ENCODE data around the gene FOCAD.

FOCAD gene

DNA sequence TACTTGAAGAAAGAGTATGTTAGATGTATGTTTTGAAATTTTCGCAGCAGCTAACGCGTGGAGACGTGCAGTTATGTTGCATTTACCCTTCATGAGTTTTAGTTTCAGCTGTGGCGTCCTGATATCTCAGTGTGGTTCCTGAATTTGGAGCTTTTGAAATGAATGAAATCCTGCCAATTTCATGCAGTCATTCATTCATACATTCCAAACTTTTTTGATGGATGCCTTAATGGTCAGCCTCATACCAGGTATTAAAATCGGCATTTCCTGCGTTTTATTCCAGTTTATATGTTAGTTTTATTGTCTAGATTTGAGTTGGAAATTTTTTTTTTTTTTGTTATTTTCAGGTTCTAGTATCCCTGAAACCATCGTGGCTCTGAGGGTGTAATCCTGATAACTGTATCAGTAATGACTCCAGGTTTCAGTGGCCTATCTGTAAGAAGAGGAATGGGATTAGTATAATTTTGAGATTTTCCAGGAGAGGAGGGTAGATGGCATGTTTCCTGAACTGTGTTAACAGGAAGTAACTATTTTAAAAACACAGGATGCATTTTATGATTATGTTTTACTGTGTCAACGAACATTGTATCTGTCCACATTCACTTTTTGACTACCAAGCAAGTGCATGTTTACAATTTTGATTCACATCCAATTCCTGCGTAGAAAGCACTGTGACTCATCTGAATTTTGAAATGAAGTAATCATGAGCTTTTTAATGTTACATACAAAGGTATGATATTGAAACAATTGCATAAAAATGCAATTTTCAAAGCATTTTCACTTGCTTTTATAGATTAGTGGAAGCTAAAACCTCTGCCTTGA lies 1.0 kb downstream of the FOCAD start:
- peak; percentile 43 for DNase-seq

DNA sequence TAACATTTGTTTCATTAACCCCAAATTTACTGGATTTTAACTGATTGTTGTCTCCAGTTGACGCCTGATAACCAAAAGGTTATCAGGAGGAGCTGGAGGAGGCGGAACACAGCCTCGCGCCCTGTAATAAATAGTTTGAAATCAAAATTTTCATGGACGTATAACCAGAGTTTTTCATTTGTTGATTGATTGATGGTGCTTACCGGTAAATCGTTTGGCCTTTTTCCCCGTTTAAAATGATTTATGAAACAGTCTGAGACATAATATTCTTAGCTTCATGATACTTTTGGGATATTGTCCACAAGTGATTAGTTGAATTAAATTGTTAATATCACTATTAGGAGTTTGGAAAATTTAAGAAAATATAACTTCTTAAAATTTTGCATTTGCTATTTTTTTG lies 1.7 kb downstream of the FOCAD start:
- DNase-seq: no peak

DNA sequence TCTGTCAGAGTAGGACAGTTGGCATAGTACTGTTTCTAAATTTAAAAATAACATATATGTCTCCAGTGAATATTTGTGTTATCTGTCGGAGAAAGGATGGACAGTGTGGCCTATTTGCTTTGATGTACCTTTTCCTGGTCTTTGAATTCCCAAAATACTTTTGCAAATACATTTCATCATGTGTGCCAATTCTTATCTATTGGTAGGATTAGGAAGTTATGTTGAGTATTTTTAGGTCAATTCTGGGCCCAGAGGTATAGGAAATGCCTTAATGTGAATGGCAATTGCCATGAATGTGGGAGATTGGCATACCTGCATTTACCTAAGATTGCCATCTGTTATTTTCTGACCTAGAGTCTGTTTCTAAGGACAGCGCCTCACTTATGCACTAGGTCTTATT lies 5.8 kb downstream of the FOCAD start:
- DNase-seq: no peak

DNA sequence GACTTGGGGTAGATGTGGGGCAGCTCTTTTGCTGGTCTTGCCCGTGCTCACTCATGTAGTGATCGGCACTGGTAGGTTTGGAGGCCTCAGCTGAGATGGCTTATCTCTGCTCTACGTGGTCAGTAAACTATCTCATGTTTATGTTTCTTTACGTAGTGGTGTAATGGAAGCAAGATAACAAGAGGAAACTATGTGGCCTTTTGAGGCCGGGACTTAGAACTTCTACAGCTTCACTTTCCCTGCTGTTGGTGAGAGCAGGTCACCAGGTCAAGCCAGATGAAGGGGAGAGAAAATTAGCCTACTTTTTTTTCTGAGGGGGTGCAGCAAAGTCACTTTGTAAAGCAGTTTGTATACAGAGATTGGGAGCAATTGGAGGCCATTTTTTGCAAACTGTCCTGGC lies 8.5 kb downstream of the FOCAD start:
- DNase-seq: no peak

DNA sequence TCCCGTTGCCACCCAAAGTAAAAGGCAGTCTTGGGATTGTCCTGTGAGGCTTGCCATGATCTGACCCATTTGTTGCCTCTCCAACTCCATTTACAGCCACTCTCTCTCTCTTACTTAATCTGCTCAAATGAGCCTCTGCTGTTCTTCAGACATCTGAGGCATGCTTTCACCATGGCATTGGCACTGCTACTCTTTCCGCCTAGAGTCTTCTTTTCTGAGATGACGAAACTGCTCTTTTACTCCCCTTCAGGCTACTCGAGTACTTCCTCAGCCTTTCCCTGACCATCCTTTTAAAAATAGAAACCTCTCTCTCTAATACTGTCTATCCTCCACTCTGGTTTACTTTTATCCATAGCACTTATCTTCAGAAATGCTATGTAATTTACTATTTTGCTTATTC lies 9.0 kb downstream of the FOCAD start:
- DNase-seq: no peak

DNA sequence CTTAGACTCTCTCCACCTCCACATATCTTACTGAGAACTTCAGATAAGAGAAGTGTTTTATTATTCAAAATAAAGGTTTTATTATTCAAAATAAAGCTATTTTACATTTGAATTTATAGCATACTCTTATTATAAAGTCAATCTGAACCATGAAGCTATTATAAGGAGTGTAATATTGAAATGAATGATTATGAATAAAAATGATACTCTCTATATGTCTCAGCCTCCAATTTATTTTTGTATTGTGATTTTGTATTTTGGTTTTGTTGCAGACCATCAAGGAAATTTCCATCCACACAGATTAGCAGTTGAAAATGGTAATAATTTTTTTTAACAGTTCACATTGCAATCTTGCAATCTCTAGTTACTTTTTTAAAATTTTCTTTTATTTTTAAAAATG lies 10.2 kb downstream of the FOCAD start:
- no peak for DNase-seq

DNA sequence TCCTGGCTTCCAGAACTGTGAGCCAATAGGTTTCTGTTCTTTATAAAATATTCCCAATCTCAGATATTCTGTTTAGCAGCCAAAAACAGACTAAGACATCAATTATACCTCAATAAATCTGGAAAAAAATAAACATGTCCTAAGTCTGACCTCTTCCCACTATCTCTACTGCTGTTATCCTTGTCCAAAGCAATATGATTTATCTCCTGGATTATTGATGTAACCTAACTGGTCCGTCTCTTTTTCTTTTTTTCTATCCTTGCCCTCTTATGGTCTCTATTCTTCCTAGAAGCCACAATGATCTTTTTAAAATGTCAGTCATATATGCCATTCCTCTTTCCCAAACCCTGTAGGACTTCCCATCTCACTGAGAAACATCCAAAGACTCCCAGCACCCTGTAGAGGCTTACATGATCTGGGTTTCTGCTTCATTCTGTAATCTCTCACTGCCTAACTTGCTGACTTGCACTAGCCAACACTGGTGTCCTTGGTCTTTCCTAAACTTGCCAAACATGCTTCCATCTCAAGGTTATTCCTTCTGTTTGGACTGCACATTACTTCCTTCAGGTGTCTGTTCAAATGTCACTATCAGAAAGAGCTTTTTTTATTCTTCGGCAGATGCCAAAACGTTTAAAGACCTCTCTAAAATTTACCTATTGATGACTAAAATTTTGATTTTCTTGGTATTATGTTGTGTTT lies 13.1 kb downstream of the FOCAD start:
- DNase-seq: no peak

DNA sequence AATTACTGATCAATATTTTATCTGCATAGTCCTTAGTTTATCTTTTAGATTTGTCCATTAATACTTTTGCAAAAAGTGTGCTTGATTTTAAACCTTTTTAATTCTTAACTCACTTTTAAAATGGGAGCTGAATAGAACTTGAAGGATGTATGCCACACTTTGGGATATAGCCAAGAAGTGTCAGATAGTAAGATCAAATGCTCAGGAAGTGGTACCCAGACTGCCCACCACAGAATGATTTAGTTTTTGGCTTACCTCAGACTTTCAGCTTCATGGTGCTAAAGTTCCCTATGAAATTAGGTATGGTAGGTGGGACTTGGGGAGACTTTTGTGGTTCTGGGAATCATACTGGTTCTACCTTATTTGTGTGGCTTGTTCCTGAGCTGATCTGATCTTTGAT lies 14.7 kb downstream of the FOCAD start:
- DNase-seq: no peak

DNA sequence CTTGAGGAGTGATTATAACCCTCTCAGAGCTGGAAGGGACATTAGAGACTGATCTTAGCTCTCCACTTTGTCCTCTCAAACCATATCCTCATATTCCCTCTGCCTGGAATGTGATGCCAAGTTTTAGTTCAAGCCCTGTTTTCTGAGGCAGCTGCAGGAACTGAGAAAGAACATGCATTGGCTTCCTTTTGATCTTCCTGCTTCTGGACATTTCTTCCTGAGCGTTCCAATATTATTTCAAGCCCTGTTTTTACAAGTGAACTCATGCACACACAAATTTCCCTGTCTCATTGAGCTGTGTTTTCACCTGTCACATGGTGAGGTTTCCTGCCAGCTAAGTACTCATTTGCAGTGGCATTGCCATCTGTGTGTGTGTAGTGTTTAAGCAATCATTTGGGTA lies 17.0 kb downstream of the FOCAD start:
- no peak for DNase-seq

DNA sequence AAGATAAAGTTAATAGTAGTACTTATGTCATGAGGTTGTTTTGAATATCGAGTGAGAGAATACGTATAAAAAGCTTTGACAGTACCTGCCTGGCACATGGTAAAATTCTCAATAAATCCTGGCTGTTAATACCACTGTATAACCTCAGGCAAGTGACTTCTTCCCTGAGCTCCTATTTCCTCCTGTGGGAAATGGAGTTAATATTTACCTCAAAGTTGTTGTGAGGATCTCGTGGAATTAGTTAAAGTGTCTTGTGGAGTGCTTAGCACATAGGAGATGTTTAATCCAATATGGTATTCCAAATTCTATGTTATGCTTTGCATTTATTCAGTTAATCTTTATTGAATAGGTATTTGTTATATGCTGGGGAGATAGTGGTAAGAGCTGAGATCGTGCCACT lies 18.5 kb downstream of the FOCAD start:
- no peak for DNase-seq

DNA sequence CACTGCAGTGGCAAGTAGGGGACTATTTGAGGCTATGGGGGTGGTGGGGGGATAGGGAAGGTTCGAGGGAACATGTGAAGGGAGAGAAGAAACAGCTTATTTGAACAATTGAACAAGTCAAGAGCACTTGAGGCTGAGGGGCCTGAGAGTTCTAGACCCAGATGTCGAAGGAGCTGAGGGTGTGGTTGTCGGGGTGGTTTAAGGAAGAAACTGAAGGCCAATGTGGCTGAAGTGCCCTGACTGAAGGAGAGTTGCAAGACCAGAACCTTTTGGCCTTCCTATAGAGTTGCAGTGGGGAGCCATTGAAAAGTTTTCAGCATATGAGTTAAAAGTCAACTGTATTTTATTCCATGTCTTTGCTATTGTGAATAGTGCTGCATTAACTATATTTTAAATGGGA lies 19.1 kb downstream of the FOCAD start:
- no peak for DNase-seq

DNA sequence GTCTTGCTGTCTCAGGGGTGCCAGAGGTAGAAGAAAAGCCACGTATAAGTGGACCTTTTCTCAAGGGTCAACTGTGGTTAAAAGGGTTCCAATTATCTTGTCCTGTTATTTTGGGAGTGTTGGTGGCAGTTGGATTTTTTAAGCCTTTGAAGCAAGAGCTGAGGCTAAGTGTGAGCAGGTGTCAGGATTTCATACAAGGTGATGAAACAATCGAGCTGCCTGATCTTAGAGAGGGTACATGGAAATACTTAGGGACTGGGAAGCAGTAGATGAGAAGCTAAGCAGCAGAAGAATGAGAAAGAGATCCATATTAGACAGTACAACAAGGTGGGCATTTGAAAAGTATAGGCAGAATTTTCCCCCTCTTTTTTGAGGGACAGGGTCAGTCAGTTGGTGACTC lies 23.6 kb downstream of the FOCAD start:
- DNase-seq: no peak

DNA sequence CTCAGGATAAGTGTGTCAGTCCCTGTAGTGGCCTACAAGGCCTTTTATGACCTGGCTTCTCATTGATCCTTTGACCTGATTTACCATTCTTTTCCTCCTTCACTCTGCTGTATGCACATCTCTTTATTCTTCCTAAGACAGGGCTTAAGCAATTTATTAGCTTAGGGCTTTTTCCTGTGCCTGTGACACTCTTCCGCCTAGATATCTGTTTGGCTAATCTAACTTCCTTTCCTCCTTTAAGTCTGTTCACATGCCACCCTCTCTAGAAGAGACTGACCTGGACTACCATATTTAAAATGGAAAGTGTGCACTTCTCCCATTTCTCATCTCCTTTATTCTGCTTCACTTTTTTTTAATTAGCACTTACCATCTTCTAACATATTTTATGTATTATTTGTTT lies 29.1 kb downstream of the FOCAD start:
- DNase-seq: no peak

DNA sequence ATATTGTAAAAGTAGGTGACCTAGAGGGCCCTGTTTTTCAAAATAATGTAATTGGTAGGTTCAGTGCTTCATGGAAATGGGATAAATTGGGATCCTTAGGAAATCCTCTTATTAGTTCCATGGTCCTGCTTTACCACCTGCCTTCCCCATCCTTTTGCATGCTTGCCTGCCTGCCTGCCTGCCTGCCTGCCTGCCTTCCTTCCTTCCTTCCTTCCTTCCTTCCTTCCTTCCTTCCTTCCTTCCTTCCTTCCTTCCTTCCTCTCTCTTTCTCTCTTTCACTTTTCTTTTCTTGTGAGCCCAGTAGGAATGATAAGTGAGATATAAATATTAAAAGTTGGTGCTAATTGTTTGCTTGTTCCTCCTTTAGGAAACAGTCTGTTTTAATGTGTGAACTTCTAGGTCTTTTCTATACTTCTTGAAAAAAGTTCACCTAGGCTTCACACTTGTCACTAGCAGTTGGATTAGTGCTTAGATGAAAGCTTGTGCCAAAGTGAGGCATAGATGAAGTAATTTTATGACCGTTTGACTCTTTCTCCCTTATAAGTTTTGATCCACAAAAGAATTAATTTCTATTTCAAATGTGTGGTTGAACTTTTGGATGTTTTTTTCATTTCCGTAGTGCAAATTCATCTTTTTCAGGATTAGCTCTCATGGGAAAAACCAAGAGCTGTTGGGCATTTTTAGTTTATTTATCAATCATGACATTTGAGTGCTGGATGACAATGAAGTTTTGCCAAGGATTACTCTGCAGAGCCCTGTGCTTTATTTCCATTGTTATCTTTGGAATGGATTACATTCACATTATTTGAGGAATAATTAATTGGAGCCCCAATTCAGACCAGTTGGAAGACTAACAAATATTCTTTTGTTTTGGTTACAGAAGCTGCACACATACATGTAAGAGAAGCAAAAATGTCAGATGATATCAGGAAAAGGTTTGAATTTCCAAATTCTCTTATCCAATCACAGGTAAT lies 30.7 kb downstream of the FOCAD start:
- no peak for DNase-seq

DNA sequence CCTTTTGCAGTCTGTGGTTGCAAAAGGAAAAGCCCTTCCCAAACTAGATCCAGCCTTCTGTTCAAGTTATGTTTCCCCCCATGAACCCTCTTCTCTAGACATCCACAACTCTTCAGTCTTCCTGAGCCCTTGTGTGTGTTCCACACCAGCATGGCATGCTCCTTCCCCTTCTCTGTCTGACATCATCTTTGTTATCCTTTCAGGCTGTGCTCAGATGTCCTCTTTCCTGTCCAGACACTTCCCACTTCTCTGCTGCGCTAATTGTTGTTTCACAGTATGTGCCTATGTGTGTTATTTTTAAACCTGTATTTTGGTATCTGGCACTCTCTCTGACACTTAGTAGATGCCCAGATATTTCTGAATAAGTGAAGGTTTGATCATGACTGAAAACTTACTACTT lies 38.2 kb downstream of the FOCAD start:
- DNase-seq: no peak

DNA sequence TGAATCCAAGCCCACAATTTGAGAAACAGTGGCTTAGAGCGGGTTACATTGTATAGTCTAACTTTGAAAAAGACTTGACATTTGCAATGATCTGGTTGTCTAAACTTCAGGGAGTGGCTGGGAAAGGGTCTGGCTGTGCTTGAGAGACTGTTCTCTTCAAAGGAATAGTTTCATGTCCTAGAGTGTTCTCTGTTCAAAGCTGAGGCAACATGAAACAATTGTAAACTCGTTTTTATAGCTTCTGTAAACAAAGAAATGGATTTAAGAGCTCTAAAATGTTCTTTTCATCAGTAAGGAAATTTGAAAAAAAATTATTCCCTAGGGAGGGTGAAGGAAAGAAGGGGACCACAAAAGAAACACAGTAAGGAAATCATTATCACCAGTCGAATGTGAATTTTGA lies 41.6 kb downstream of the FOCAD start:
- DNase-seq: no peak

DNA sequence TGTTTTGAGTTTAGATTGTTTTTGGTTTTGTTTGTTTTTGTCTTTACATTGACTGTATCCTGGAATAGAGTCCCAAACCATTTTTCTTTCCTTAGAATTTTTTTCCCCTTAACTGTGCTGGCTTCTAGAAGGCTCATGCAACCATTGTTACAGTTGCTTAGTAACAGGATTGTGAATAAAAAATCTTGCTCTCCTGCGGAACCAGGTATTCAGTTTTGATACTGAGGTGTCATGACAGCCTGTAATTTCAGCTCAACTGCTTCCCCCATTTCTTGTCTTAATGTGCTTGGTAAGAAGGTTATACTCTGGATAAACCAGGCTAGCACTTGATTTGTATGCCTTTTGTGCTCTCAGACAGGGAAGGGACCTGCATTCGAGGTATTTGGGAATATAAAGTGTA lies 42.1 kb downstream of the FOCAD start:
- DNase-seq: no peak

DNA sequence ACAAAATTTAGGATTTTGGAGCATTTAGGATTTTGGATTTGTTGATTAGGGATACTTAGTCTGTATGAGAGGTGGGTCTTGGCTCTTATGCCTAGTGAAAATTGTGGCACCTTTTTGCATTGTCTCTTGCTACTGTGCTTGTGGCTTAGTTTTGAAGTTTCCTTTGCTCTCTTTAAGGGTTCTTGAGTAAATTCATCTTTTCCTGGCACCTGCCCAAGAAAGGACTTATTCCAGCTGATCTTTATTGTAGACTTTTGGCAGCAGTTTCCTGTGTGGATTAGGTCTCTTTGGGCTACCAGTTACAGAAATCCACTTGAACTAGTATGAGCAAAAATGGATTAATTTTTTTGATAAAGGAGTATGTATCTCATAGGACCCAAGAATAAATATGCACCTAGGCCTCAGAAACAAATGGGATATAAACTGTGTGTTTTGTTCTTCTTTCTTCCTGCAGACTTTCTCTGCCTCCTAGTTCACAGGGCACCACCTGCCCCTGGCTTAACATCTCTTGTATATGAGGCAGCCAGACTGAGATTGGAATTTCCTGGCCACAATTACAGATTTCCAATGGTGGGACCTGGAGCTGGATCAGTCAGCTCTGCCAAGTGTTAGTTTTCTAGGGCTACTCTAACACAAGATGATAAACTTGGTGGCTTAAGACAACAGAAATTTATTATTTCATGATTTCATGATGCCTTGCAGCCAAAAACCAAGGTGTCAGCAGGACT lies 44.6 kb downstream of the FOCAD start:
- no peak for DNase-seq

DNA sequence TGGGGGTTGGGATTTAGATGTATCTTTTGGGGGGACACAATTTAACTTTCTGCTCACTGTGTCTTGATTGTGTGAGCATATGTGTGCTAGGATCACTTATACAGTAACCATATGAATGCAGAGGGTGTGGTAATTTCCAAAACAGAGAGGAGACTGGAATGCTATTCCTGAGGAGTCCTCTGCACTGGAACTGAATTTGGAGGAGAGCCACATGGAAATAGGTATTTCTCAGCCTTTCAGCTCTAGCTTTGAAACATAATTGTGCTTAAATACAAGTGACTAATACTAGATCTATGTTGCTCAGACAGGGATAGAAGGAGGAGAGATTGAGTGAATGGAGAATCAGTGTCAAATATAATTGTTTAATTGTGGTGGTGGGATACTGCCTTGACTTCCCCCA lies 45.5 kb downstream of the FOCAD start:
- DNase-seq: no peak

DNA sequence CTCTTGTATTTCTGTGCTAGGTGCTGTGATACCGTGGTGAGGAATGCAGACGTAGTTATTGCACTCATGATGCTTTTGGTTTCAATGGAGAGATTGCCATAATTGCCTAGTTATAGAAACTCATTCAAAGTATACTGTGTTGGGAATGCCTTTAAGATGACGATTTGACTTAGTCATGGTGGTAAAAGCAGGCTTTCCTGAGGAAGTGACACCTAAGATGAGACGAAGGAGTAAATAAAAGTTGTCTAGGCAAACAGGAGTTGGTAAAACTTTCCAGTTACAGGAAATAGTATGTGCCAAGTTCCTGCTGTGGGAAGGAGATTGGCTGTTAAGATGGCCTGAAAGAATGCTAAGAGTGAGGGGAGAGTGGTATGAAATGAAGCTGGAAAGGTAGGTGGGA lies 48.1 kb downstream of the FOCAD start:
- no peak for DNase-seq

DNA sequence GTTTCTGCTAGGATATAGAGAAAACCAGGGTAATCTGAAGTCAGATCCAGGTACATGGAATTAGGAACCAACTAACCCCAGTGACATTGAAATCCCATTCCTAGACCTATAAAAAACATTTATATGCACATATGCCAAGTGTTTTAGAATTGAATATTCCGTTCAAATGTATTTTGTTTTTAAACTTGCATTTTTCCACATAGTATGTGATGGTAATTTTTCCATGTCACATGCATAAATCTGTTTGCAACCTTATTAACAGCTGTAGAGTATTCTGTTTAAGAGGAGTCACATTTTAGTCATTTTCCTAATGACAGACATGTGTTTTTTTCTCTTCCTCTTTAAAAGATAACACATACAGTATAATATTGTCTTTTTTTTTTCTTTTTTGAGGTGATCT lies 50.2 kb downstream of the FOCAD start:
- no peak for DNase-seq

DNA sequence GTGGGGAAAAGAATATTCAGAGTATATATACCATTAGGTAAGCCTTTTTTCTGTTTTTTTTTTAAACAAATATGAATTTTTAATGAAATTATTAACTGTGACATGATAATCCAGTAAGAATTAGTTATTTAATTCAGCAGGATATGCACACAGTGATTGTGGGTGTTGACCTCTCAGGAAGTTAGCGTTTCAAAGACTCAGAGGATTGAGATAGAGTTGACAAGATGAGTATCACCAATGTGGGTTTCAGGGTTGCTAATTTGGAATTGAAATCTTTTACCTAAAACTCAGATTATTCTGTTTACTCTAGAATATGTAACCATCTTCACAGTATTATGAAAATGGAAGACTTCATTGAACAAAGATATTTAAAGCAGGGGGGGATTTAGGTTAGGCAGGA lies 56.2 kb downstream of the FOCAD start:
- no peak for DNase-seq
